Left renal pelvis (tissue), 4 donors: ENCODE measurements around the gene PYGO2. TPM values are rescaled to one million over a fixed set of nuclear protein-coding genes. Genes with fewer than 3 reads are reported as not detected.
"Not testable (repeated sequence)": the region's sequence is repeated elsewhere in the genome, so short reads cannot be mapped to it uniquely, and the experiment has no call there.

Experiments
- DNase-seq, 4 donors: peaks; one replicate each; pipeline ENCODE4 v3.0.0-alpha.2; 2013; ENCODE audit warnings: low read depth in 4 of 4, low spot score in 3 of 4
- polyA plus RNA-seq, 4 donors: library from polyadenylated mRNA; unstranded; fragments of 120-200 nt; gene quantifications; one replicate each; pipeline ENCODE4 v1.2.1, GENCODE V29; 2013; ENCODE audit not compliant: insufficient read length in 4 of 4

Gene PYGO2
- polyA plus RNA-seq, 4 donors = 36.8 to 49.7 (median 44.9) TPM

DNA sequence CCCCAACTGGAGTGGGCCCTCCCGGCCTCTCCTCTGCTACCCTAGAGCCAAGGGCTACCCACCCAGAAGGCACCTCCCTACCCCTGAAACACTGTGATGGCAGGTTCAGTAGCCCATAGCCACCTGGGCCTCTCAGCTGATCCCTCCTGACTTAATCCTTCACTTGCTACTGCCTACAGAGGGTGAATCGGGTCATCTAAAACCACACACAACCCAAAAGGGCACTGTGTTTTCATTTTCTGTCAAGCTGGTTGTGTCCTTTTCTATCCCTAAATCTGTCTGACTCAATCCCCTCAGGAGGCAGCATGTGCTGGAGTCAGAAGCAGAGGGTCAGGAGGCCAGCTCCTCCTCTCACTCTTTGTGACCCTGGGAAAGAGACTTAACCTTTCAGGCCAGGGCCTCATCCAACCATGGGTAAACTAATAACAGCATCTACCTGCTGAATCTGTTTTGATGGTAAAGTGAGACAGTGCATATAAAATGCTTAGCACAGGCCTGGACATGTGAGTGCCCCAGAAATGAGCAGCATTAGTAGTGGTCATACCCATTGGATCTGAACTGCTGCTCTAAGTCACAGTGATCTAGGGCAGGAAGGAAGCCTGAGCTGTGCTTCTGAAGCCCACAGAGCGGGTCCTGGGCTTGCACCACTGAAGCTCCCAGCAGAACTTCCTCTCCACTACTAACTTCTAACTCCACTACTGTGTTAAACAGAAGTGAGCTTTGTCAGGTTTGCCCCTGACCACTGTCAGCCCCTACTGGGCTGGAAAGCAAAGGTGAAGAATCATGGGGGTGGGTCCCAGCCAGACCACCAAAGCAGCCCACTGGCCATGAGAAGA is 36.0 kb downstream of the PYGO2 start:
- no peak for DNase-seq

DNA sequence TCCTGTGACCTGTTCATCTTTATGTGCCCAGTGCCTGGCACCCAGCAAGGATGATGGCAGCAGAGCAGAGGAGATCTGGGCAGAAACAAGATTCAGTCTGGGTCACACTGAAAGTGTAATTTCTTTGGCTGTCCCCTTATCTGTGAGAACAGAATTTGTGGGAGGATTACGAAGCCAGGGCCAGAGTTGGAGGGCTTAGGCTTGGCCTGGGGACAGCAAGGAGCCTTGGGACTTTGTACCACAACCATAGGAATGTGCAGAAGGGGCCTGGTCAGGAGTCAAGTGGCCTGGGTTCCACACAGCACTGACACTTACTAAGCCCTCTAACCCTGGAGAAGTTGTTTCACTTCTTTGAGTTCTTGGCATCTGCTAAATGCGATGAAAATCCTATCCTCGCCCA is 37.9 kb downstream of the PYGO2 start:
- DNase-seq = no peak

DNA sequence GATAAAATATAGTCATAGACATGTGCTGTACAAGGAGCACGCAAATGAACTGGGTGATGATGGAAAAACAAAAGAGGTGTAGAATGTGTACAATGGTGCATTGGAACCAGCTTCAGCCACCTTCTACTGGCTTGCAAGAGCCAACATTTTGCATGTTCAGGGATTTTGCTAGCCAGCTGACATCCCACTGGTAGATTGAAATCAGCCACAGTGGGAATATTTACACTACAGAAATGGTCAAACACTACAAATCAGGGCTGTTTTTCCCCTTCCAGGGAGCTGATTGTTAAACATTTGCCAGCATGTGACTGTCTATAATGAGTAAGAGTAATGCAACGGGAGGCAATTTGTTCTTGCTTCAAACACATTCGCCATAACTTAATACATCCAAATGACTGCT is 48.3 kb downstream of the PYGO2 start:
- no peak for DNase-seq

DNA sequence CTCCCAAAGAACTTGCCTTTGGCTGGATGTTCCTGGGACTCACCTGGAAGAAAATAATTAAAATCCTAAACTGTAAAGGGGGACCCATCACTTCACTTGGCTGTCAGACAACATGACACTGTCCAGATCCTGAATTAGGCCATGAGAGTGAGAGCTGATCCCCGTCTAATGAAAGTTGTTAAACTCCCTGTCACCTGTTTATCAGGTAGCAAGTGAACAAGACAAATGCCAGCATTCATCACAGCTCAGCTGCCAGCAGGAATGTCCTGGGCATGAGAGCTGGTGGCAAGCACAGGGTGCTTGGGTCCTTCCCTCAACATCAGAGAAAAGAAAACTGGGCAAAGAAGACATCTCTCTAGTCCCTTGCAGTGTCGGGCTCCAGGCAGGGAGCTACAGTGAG is 48.8 kb downstream of the PYGO2 start:
- DNase-seq = no peak

DNA sequence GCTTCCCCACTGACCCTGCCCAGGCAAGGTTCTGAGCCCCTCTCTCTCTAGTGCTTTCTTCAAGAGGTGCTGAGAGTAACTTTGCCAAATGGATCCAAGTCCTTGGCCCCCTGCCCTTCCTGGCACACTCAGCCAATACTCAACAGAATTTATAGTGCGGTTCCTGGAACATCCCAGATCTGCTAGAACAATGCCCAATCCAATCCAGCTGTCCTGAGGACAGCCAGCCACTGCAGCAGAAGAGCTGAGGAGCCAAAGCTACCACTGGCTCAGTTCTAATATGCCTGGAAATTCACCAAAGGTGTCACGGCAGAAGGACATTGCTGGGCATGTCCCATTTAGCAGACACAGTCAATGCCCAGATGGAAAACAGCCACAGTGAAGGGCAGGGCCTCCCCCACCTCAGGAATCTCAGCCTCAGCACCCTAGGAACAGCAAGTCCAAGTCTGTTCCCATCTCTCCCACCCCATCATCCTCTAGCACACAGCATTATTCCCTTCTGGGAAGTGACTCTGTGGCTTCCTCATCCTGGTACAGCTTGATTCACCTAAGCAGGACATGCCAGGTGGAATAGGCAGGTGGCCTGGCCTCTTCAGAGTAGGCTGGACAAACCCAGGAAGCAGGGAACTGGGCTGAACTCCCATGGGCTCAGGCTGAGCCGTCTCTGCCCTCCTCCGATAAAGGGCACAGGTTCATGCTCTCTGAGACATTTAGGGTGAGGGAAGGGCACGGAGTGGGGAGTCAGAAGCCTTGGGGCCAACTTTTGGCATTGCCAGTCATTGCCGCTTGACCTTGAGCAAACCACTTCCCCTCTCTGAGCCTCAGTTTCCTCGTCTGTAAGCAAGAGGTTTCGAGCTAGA is 49.7 kb downstream of the PYGO2 start:
- no peak for DNase-seq

DNA sequence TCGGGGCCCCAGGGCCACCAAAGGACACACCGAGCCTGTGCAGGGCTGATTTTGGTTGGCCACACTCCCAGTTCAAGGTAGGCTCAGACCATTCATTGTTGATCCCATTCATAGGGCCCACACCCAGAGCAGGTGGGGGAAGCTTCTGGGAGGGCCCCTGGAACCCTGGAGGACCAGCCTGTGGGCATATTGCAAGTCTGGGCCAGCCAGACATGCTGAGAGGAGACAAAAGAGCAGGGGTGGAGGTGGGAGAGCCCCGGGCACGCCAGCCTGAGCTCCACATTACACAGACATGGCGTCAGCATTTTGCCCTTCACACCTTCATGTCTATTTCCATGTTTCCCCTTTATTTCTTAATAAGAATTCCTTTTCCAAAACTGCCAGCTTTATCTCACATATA is 50.7 kb downstream of the PYGO2 start:
- no peak for DNase-seq

DNA sequence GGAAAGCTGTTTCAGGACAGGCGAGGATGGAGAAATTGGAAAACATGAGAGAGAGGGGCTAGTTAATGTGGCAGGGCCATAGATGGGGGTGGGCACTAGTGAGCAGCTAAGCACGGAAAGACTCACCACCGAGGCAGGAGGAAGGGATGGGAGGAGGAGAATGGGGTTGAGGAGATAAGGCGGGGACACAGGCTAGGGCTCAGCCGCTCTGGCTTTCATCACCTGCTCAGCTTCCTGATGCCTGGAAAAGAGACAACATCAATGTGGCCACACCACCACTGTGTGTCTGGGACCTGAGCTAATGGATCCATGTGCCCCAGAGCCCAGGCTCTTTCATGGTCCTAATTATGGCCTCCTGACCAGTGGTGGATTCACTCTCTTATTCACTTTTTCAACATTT is 52.6 kb downstream of the PYGO2 start:
- no peak for DNase-seq

DNA sequence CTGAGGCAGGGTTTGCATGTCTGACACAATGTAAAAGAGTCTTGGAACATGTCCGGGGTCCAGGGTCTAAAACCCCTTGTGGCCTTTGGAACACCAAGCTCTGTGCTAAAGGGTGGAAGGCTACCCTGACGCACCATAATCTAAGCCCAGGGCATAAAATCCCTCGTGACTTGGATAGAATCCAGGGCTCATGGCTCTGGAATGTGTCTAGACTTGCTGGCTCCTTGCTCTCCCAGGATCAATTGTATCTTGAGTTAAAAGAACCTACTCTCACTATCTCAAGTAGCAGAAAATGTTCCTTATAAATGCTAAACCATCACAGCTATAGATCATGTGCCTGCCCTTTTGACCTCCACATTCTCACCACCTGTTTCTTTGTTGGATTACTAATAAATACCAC is 53.5 kb downstream of the PYGO2 start:
- DNase-seq = not testable (repeated sequence)

Other genes starting within 250 kb of the PYGO2 start
- 1 to 10 TPM; 2.3 to 6.3 (median 2.8) TPM for gene KCNN3, start 91.5 kb downstream of the PYGO2 start, polyA plus RNA-seq
- 10 to 100 TPM; 25.2 to 40.1 (median 35.4) TPM for gene PMVK, start 25.1 kb downstream of the PYGO2 start, polyA plus RNA-seq
- 10 to 100 TPM; 66.2 to 76.1 (median 71.1) TPM for gene PBXIP1, start 5.7 kb downstream of the PYGO2 start, polyA plus RNA-seq
- 100 to 1,000 TPM in 1 of 4 donors, 10 to 100 TPM in 3; 79.2 to 119 (median 88.0) TPM for gene SHC1, start 9.0 kb upstream of the PYGO2 start, polyA plus RNA-seq
- 100 to 1,000 TPM in 1 of 4 donors, 10 to 100 TPM in 3; 89.2 to 104 (median 94.2) TPM for gene CKS1B, start 12.9 kb upstream of the PYGO2 start, polyA plus RNA-seq
- gene FLAD1, start 21.6 kb upstream of the PYGO2 start, polyA plus RNA-seq = 10 to 100 TPM; 20.4 to 39.1 (median 28.9) TPM
- under 1 TPM in 3 of 4 donors, not detected in 1; 0.30 to 0.73 (median 0.50) TPM for gene LENEP, start 31.8 kb upstream of the PYGO2 start, polyA plus RNA-seq
- 10 to 100 TPM in 3 of 4 donors, 1 to 10 TPM in 1; 3.8 to 19.1 (median 12.4) TPM for gene ZBTB7B, start 41.0 kb upstream of the PYGO2 start, polyA plus RNA-seq
- 1 to 10 TPM in 3 of 4 donors, under 1 TPM in 1; 0.78 to 2.7 (median 1.5) TPM for gene DCST2, start 72.0 kb upstream of the PYGO2 start, polyA plus RNA-seq
- under 1 TPM; 0.21 to 0.41 (median 0.29) TPM for gene DCST1, start 72.0 kb upstream of the PYGO2 start, polyA plus RNA-seq
- gene ADAM15, start 89.5 kb upstream of the PYGO2 start, polyA plus RNA-seq = 10 to 100 TPM; 37.6 to 53.1 (median 46.2) TPM
- 10 to 100 TPM; 19.2 to 24.8 (median 19.5) TPM for gene EFNA4, start 102.0 kb upstream of the PYGO2 start, polyA plus RNA-seq
- gene EFNA3, start 117.1 kb upstream of the PYGO2 start, polyA plus RNA-seq = 1 to 10 TPM; 5.7 to 7.8 (median 6.3) TPM
- gene EFNA1, start 166.1 kb upstream of the PYGO2 start, polyA plus RNA-seq = 10 to 100 TPM; 23.7 to 69.5 (median 63.0) TPM
- 10 to 100 TPM; 39.6 to 66.6 (median 54.3) TPM for gene SLC50A1, start 174.1 kb upstream of the PYGO2 start, polyA plus RNA-seq
- gene DPM3, start 178.7 kb upstream of the PYGO2 start, polyA plus RNA-seq = 10 to 100 TPM; 29.4 to 49.8 (median 31.4) TPM
- gene KRTCAP2, start 211.5 kb upstream of the PYGO2 start, polyA plus RNA-seq = 100 to 1,000 TPM; 139 to 182 (median 152) TPM
- 1 to 10 TPM; 2.4 to 6.3 (median 3.2) TPM for gene TRIM46, start 212.1 kb upstream of the PYGO2 start, polyA plus RNA-seq
- 10 to 100 TPM; 27.7 to 52.9 (median 46.5) TPM for gene THBS3, start 246.1 kb upstream of the PYGO2 start, polyA plus RNA-seq
- 10 to 100 TPM; 26.6 to 49.9 (median 39.6) TPM for gene MTX1, start 246.9 kb upstream of the PYGO2 start, polyA plus RNA-seq